SU-DHL-6 (cell line): ENCODE results near the gene RTRAF.

Experiments
- H2AFZ ChIP-seq: fragments of 200-600 bp; sonication (generic); 2 replicates; pipeline ENCODE4 v1.6.1; 2014; ENCODE audit warnings: low read depth, mild to moderate bottlenecking, moderate library complexity, mixed read lengths, antibody characterized with exemption, low read length; ENCODE audit not compliant: severe bottlenecking
- H3F3A ChIP-seq: fragments of 200-600 bp; shearing (Covaris generic); 2 replicates; pipeline ENCODE4 v1.6.0; 2016; ENCODE audit warnings: antibody characterized with exemption, mild to moderate bottlenecking; ENCODE audit not compliant: insufficient read depth
- H3K27ac ChIP-seq: fragments of 200-600 bp; sonication (generic); 2 replicates; pipeline ENCODE4 v1.5.1; 2016; ENCODE audit warnings: low read depth, mild to moderate bottlenecking, low read length, moderate library complexity, mixed read lengths
- H3K27me3 ChIP-seq: fragments of 200-600 bp; sonication (generic), shearing (Covaris generic); 2 replicates; pipeline ENCODE4 v1.6.0; 2014; ENCODE audit warnings: mild to moderate bottlenecking, low read length
- H3K36me3 ChIP-seq: fragments of 200-600 bp; sonication (generic); 2 replicates; pipeline ENCODE4 v1.6.1; 2014; ENCODE audit warnings: mild to moderate bottlenecking, low read length, mixed read lengths
- H3K4me2 ChIP-seq: fragments of 300-600, 200-600 bp; shearing (Covaris generic), sonication (generic); 2 replicates; pipeline ENCODE4 v1.6.0; 2014; ENCODE audit warnings: low read length, low read depth, mild to moderate bottlenecking; ENCODE audit not compliant: poor library complexity, severe bottlenecking
- H3K4me3 ChIP-seq: fragments of 200-600 bp; sonication (generic); 2 replicates; pipeline ENCODE4 v1.5.1; 2014; ENCODE audit warnings: antibody characterized with exemption, low read length, mild to moderate bottlenecking, mixed read lengths; ENCODE audit not compliant: insufficient read depth, poor library complexity, severe bottlenecking
- H3K79me2 ChIP-seq: fragments of 200-600 bp; sonication (generic); 2 replicates; pipeline ENCODE4 v1.6.1; 2014; ENCODE audit warnings: mild to moderate bottlenecking, low read length, moderate library complexity; ENCODE audit not compliant: insufficient read depth
- H3K9ac ChIP-seq: fragments of 200-600 bp; sonication (generic); 2 replicates; pipeline ENCODE4 v1.7.0; 2014; ENCODE audit warnings: mild to moderate bottlenecking, low read length
- H3K9me2 ChIP-seq: fragments of 200-600 bp; sonication (generic); replicated peaks from 2 replicates; pipeline ENCODE4 v1.6.1; 2014; ENCODE audit warnings: low read length; ENCODE audit not compliant: insufficient read depth
- H3K9me3 ChIP-seq: fragments of 200-600 bp; sonication (generic); 2 replicates; pipeline ENCODE4 v1.6.1; 2014; ENCODE audit warnings: low read length, mixed read lengths; ENCODE audit not compliant: insufficient read depth
- H4K20me1 ChIP-seq: fragments of 200-600 bp; sonication (generic); 2 replicates; pipeline ENCODE4 v1.6.1; 2014; ENCODE audit warnings: low read depth, mild to moderate bottlenecking, antibody characterized with exemption, low read length, moderate library complexity, mixed read lengths
- CTCF ChIP-seq: fragments of 200-600 bp; sonication (generic); IDR thresholded peaks from one replicate; pipeline ENCODE4 v1.5.1; 2017; ENCODE audit warnings: antibody characterized with exemption, mild to moderate bottlenecking, low read length, moderate library complexity; ENCODE audit not compliant: insufficient read depth, poor library complexity, severe bottlenecking
- EZH2phosphoT487 ChIP-seq: fragments of 200-600 bp; sonication (generic), shearing (Covaris generic); conservative IDR thresholded peaks from 2 replicates; pipeline ENCODE4 v1.6.1; 2018; ENCODE audit warnings: mild to moderate bottlenecking, antibody characterized with exemption, low read length, moderate library complexity, mixed read lengths

RTRAF gene

GRCh38 chr14:51981218-51981854 is 8.0 kb upstream of the RTRAF start:
- H3K9me2 ChIP-seq: no peaks in the 10 kb centered on the region
- H3K27ac ChIP-seq: no peak overlapping the region
- H3K4me2 ChIP-seq: no peak overlapping the region
- no peaks in the 10 kb centered on the region for H3K79me2 ChIP-seq
- H3K36me3 ChIP-seq: no peaks in the 10 kb centered on the region
- H3F3A ChIP-seq: no peaks in the 10 kb centered on the region
- H3K9ac ChIP-seq: no peak overlapping the region
- H3K27me3 ChIP-seq: no peaks in the 10 kb centered on the region
- H2AFZ ChIP-seq: no peak overlapping the region
- H4K20me1 ChIP-seq: no peaks in the 10 kb centered on the region
- no peak overlapping the region for H3K4me3 ChIP-seq
- TF ChIP-seq EZH2phosphoT487 (no peak), CTCF (no peak)
- H3K9me3 ChIP-seq: no peaks in the 10 kb centered on the region

- H3K9ac ChIP-seq: peak overlapping the region; percentile 93
- H3K4me3 ChIP-seq: no peak overlapping the region
- H3K79me2 ChIP-seq: peaks cover 34% of the 10 kb centered on the region
- H2AFZ ChIP-seq: peak overlapping the region; percentile 80
- peak overlapping the region; percentile 84 for H3K4me2 ChIP-seq
- peaks cover 16% of the 10 kb centered on the region; the same call in 1 of the 2 replicates for H3K36me3 ChIP-seq
- no peaks in the 10 kb centered on the region for H4K20me1 ChIP-seq
- TF ChIP-seq EZH2phosphoT487: no peak
- no peak for TF ChIP-seq CTCF
- H3K27me3 ChIP-seq: no peaks in the 10 kb centered on the region
- no peak overlapping the region for H3K27ac ChIP-seq
- H3F3A ChIP-seq: peaks cover 2% of the 10 kb centered on the region; the same call in 1 of the 2 replicates
- H3K9me2 ChIP-seq: no peaks in the 10 kb centered on the region
- no peaks in the 10 kb centered on the region for H3K9me3 ChIP-seq
Observed at GRCh38 chr14:51988221-51988620, 1.1 kb upstream of the RTRAF start.

GRCh38 chr14:51990488-51990887 is 1.1 kb downstream of the RTRAF start:
- H3F3A ChIP-seq: peaks cover 6% of the 10 kb centered on the region; the same call in 1 of the 2 replicates
- peaks cover 31% of the 10 kb centered on the region for H3K36me3 ChIP-seq
- H3K27ac ChIP-seq: no peak overlapping the region
- peaks cover 51% of the 10 kb centered on the region for H3K79me2 ChIP-seq
- TF ChIP-seq CTCF (no peak), EZH2phosphoT487 (no peak)
- H3K4me3 ChIP-seq: peak overlapping the region; percentile 81
- H3K9me2 ChIP-seq: no peaks in the 10 kb centered on the region
- no peaks in the 10 kb centered on the region for H4K20me1 ChIP-seq
- no peaks in the 10 kb centered on the region for H3K27me3 ChIP-seq
- no peak overlapping the region for H2AFZ ChIP-seq
- H3K4me2 ChIP-seq: peak overlapping the region; percentile 87
- H3K9me3 ChIP-seq: no peaks in the 10 kb centered on the region
- H3K9ac ChIP-seq: peak overlapping the region; percentile 93
